ENCODE measurements around the gene TNFRSF19.

- no peak for TF ChIP-seq POLR2A (IDR thresholded peaks at IDR 0.05)
- no peak for TF ChIP-seq CTCF (IDR thresholded peaks at IDR 0.05)
Measured at GRCh38 chr13:23673354-23673753, 103.1 kb downstream of the TNFRSF19 start.

Data from thyroid gland (tissue), 4 donors.